Tibial nerve (tissue), 4 donors: ENCODE results near the gene TBL1X. TPM values are rescaled to one million over a fixed set of nuclear protein-coding genes. Genes with fewer than 3 reads are reported as not detected.

Experiments
- DNase-seq, 2 donors: peaks; one replicate each; pipeline ENCODE4 v3.0.0-alpha.2; 2019; ENCODE audit warnings: low spot score in 2 of 2
- H3K27ac ChIP-seq, 4 donors: fragments of 200-600 bp; sonication (generic) in 3 of 4; one replicate each; pipeline ENCODE4 v1.5.1; 2017 to 2019; ENCODE audit warnings: mild to moderate bottlenecking in 1 of 4
- H3K27me3 ChIP-seq, 2 donors: fragments of 200-600 bp; sonication (generic) in 1 of 2; one replicate each; pipeline versions ENCODE4 v1.5.1 to v1.6.0; 2017 to 2019
- H3K36me3 ChIP-seq, 3 donors: fragments of 200-600 bp; sonication (generic); one replicate each; pipeline ENCODE4 v1.5.1; 2018 to 2019
- H3K4me1 ChIP-seq, 4 donors: fragments of 200-600 bp; sonication (generic) in 3 of 4; one replicate each; pipeline ENCODE4 v1.5.1; 2017 to 2019
- H3K4me3 ChIP-seq, 4 donors: fragments of 200-600 bp; sonication (generic) in 3 of 4; one replicate each; pipeline ENCODE4 v1.5.1; 2017 to 2019; ENCODE audit warnings: mild to moderate bottlenecking in 1 of 4, moderate library complexity in 1 of 4
- H3K9me3 ChIP-seq, 4 donors: fragments of 200-600 bp; sonication (generic) in 3 of 4; one replicate each; pipeline ENCODE4 v1.5.1; 2017 to 2019
- EP300 ChIP-seq, 2 donors: sonication (generic); formaldehyde crosslinking; IDR thresholded peaks; one replicate each; pipeline ENCODE4 v1.6.1; 2017; ENCODE audit warnings: antibody characterized with exemption in 2 of 2, mild to moderate bottlenecking in 1 of 2
- POLR2A ChIP-seq, 2 donors: fragments of 450-650 bp; IDR thresholded peaks; one replicate each; pipeline ENCODE4 v1.6.1; 2017; ENCODE audit warnings: antibody characterized with exemption in 2 of 2, mild to moderate bottlenecking in 2 of 2, moderate library complexity in 2 of 2
- WGBS, 2 donors: methylation state at CpG; one replicate each; pipeline ENCODE4 v1.1.5; 2018; 5-methylcytosine and 5-hydroxymethylcytosine counted together
- total RNA-seq, 4 donors: library from RNA; depleted of rRNA; stranded (reverse); fragments of >200 nt; gene quantifications; one replicate each; pipeline ENCODE4 v1.1.0, GENCODE V29; 2016
- TF ChIP-seq, protein P1 (sequence below), 5 experiments: fragments of 200-600 bp in 3 of 5; fragments of 450-650 bp in 2 of 5; sonication (generic) in 3 of 5; IDR thresholded peaks; one replicate each; pipeline ENCODE4 v1.5.1; 2016 to 2019; ENCODE audit warnings: antibody characterized with exemption in 5 of 5, mild to moderate bottlenecking in 3 of 5, moderate library complexity in 2 of 5

Gene TBL1X
- total RNA-seq, 4 donors from 2014 or later = 12.2 to 25.2 (median 19.5) TPM

DNA sequence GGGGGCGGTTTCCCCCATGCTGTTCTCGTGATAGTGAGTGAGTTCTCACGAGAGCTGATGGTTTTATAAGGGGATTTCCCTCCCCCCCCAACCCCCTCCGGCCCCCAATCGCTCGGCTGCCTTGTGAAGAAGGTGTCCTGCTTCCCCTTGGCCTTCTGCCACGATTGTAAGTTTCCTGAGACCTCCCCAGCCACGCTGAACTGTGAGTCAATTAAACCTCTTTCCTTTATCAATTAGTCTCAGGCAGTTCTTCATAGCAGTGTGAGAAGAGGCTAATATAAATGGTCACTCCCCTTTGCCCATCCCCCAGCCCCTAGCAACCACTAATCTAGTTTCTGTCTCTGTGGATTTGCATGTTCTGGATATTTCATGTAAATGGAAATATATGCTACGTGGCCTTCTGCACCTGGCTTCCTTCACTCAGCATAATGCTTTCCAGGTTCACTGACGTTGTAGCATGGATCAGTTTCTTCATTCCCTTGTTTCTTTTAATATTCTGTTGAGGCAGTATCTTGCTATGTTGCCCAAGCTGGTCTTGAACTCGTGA lies 284.4 kb downstream of the TBL1X start:
- Histone ChIP-seq H3K4me3 (no peak overlapping the region), H3K9me3 (no peaks in the 10 kb centered on the region), H3K27ac (no peak overlapping the region), H3K4me1 (no peaks in the 10 kb centered on the region), H3K27me3 (no peaks in the 10 kb centered on the region), H3K36me3 (no peaks in the 10 kb centered on the region)
- DNase-seq = no peak
- TF ChIP-seq POLR2A (IDR thresholded peaks at IDR 0.05) (no peak), EP300 (IDR thresholded peaks at IDR 0.05) (no peak)
- TF ChIP-seq, protein P1, sequence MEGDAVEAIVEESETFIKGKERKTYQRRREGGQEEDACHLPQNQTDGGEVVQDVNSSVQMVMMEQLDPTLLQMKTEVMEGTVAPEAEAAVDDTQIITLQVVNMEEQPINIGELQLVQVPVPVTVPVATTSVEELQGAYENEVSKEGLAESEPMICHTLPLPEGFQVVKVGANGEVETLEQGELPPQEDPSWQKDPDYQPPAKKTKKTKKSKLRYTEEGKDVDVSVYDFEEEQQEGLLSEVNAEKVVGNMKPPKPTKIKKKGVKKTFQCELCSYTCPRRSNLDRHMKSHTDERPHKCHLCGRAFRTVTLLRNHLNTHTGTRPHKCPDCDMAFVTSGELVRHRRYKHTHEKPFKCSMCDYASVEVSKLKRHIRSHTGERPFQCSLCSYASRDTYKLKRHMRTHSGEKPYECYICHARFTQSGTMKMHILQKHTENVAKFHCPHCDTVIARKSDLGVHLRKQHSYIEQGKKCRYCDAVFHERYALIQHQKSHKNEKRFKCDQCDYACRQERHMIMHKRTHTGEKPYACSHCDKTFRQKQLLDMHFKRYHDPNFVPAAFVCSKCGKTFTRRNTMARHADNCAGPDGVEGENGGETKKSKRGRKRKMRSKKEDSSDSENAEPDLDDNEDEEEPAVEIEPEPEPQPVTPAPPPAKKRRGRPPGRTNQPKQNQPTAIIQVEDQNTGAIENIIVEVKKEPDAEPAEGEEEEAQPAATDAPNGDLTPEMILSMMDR (IDR thresholded peaks at IDR 0.05) = no peak
- WGBS, 2 donors = 54 to 66% methylated on average over 6 to 11 of the region's 11 CpGs

DNA sequence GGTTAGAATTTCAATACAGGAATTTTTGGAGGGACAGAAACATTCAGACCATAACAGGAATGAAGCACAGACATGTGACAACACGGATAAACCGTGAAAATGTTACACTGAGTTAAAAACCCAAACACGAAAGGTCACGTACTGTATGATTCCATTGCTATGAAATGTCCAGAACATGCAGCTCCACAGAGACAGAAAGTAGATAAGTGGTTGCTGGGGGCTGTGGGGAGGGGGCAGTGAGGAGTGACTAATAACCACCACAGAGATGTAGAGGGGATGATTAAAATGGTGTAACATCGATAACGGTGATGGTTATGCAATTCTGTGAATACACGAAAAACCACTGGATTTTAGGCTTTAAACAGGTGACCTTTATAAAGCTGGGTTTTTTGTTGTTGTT lies 292.5 kb downstream of the TBL1X start:
- H3K27me3 ChIP-seq = no peaks in the 10 kb centered on the region
- 86 to 90% methylated on average over 7 of the region's 7 CpGs for WGBS, 2 donors
- no peak for TF ChIP-seq EP300 (IDR thresholded peaks at IDR 0.05)
- TF ChIP-seq POLR2A (IDR thresholded peaks at IDR 0.05) = no peak
- TF ChIP-seq, protein P1 (IDR thresholded peaks at IDR 0.05) = no peak

DNA sequence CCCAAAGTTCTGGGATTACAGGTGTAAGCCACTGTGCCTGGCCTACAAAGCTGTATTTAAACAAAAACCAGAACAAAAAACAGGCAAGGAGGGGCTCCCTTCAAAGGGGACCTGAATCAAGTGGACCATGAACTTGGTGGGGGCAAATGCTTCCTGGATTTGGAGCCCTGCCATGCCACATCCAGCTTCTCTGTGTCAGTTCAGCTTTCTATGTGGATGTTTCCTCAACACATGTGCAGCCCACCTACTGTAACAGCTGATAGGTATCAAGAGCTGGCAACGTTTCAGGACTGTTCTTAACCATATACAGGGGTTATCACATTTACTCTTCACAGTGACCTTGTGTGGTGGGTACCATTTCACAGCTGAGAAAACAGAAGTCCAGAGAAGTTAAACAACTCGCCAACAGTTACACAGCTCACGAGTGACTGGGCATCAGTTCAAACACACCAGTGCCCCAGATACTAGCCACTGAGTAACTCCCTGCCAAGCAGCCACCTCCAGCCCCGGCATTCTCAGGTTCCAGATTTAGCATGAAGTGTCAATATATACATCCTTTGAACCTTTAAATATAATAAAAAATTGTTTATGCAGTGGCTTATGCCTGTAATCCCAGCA lies 293.3 kb downstream of the TBL1X start:
- 61 to 71% methylated on average over 4 of the region's 4 CpGs for WGBS, 2 donors
- no peak for DNase-seq
- no peak overlapping the region for H3K4me3 ChIP-seq
- no peak overlapping the region for H3K27ac ChIP-seq
- no peaks in the 10 kb centered on the region for H3K36me3 ChIP-seq
- peaks cover 0 to 7% of the 10 kb centered on the region in 2 donors for H3K27me3 ChIP-seq
- TF ChIP-seq, protein P1 (IDR thresholded peaks at IDR 0.05) = no peak
- no peak for TF ChIP-seq POLR2A (IDR thresholded peaks at IDR 0.05)
- no peak for TF ChIP-seq EP300 (IDR thresholded peaks at IDR 0.05)
- no peaks in the 10 kb centered on the region for H3K4me1 ChIP-seq
- H3K9me3 ChIP-seq = peaks cover 0 to 3% (median 0%) of the 10 kb centered on the region in 4 donors

More for the DNA sequence above, 292.5 kb downstream of the TBL1X start:
- Histone ChIP-seq H3K36me3 (no peaks in the 10 kb centered on the region), H3K4me3 (no peak overlapping the region), H3K27ac (no peak overlapping the region), H3K4me1 (no peaks in the 10 kb centered on the region), H3K9me3 (peaks cover 0 to 3% (median 0%) of the 10 kb centered on the region in 4 donors)
- no peak for DNase-seq

DNA sequence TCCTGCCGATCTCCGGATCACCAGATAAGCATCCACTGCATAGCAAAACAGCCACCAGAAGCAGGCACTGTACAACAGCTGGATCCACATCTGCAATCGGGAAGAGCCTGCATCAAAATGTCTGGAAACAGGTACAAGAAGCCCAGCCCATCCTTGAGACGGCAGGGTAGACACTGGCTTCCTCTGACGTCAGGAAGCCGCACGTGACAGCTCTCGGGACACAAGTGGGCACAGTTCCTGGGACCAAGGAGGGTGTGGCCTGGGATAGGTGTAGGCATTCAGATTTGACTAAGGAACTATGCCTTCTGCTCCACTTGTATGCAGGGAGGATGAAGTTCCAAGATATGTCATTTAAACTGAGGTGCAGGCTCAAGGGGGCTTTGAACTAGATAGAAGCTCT lies 294.5 kb downstream of the TBL1X start:
- no peak for DNase-seq
- H3K4me1 ChIP-seq = no peaks in the 10 kb centered on the region
- H3K9me3 ChIP-seq = peaks cover 0 to 3% (median 0%) of the 10 kb centered on the region in 4 donors
- TF ChIP-seq, protein P1 (IDR thresholded peaks at IDR 0.05) = no peak
- TF ChIP-seq EP300 (IDR thresholded peaks at IDR 0.05) (no peak), POLR2A (IDR thresholded peaks at IDR 0.05) (no peak)
- 67 to 78% methylated on average over 3 to 8 of the region's 8 CpGs for WGBS, 2 donors
- H3K27me3 ChIP-seq = peaks cover 0 to 11% of the 10 kb centered on the region in 2 donors
- no peak overlapping the region for H3K4me3 ChIP-seq
- H3K27ac ChIP-seq = no peak overlapping the region
- H3K36me3 ChIP-seq = no peaks in the 10 kb centered on the region

DNA sequence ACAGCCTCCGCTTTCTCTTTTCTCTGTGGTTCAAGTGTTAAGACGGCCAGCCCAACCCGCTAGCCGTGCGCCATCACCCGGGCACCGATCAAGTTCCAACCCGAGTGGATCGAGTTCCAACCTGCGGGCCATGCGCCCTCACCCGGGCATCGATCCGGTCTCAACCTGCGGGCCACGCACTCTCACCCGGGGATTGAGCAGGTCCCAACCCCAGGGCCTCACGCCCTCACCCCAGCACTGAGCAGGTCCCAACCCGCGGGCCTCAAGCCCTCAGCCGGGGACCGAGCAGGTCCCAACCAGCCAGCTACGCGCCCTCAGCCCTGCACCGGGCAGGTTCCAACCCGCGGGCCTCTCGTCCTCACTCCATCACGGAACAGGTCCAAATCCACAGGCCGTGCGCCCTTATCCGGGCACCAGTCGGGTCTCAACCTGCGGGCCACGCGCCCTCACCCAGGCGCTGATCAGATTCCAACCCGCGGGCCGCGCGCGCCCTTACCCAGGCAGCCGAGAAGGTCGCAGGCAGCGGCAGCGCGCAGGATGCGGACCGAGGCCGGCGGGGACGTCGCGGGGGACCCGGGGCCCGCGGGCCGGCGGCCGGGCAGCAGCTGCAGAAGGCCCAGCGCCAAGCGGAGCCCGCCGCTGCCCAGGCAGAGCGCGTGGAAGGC lies 300.3 kb downstream of the TBL1X start:
- H3K27me3 ChIP-seq = peaks cover 0 to 24% of the 10 kb centered on the region in 2 donors
- H3K4me1 ChIP-seq = no peaks in the 10 kb centered on the region
- WGBS, 2 donors = 23 to 40% methylated on average over 21 to 67 of the region's 67 CpGs
- no peak overlapping the region for H3K27ac ChIP-seq
- no peaks in the 10 kb centered on the region for H3K9me3 ChIP-seq
- H3K36me3 ChIP-seq = no peaks in the 10 kb centered on the region
- TF ChIP-seq EP300 (IDR thresholded peaks at IDR 0.05) = no peak
- TF ChIP-seq, protein P1 (IDR thresholded peaks at IDR 0.05) = no peak
- no peak for TF ChIP-seq POLR2A (IDR thresholded peaks at IDR 0.05)
- H3K4me3 ChIP-seq = no peak overlapping the region
- no peak for DNase-seq
